ENCODE data around the gene CALML4. TPM values are rescaled to one million over a fixed set of nuclear protein-coding genes. Genes with fewer than 3 reads are reported as not detected.

CALML4 gene
- total RNA-seq, 2 experiments from 2014 or later, result 28.7 to 32.5 TPM

GRCh38 chr15:68208636-68209240 is 3.6 kb upstream of the CALML4 start:
- POLR2A ChIA-PET, result no interaction called here
- TF ChIP-seq CTCF (conservative IDR thresholded peaks at IDR 0.05; ENCODE audit: low read length) (no peak), EZH2phosphoT487 (IDR thresholded peaks at IDR 0.05; ENCODE audit: borderline replicate concordance, low read depth, low read length) (no peak)
- no peaks in the 10 kb centered on the region for H4K20me1 ChIP-seq (ENCODE audit: insufficient read depth, low read length)
- no TSS peak for BruUV-seq (replicated peaks)
- intact Hi-C loops (cut with micrococcal nuclease; ENCODE audit: unreplicated experiment), result loop anchor here (1.0 to 2.0 kb wide), 2 partner anchors 18 to 20 kb away; no protein-coding TSS in a partner anchor
- H3K4me2 ChIP-seq (ENCODE audit: low read length), result peak overlapping the region; percentile 73
- peaks cover 21% of the 10 kb centered on the region; the same call in 1 of the 2 replicates for H3K79me2 ChIP-seq (ENCODE audit: insufficient read depth, low read depth, low read length)
- no peaks in the 10 kb centered on the region for H3K9me3 ChIP-seq (ENCODE audit: low read length)
- H3K36me3 ChIP-seq (ENCODE audit: insufficient read depth, low read length), result peaks cover 62% of the 10 kb centered on the region
- peak; percentile 69 for DNase-seq (ENCODE audit: low spot score)
- H3K27ac ChIP-seq (ENCODE audit: low read depth, low read length, poor library complexity, severe bottlenecking), result peak overlapping the region; percentile 85
- no peak overlapping the region for H2AFZ ChIP-seq (ENCODE audit: low read length)
- H3K4me3 ChIP-seq (ENCODE audit: low read depth, low read length, poor library complexity, severe bottlenecking), result peak overlapping the region; percentile 49
- H3K9me2 ChIP-seq (ENCODE audit: insufficient read depth, low read length), result no peaks in the 10 kb centered on the region
- CTCF ChIA-PET (ENCODE audit: unreplicated experiment), result no interaction called here
- peaks cover 65% of the 10 kb centered on the region for H3K4me1 ChIP-seq (ENCODE audit: insufficient read depth, low read length, poor library complexity, severe bottlenecking)

GRCh38 chr15:68208136-68208535 is 3.0 kb upstream of the CALML4 start:
- Histone ChIP-seq H3K4me1 (ENCODE audit: insufficient read depth, low read length, poor library complexity, severe bottlenecking) (peaks cover 65% of the 10 kb centered on the region), H2AFZ (ENCODE audit: low read length) (no peak overlapping the region), H3K4me2 (ENCODE audit: low read length) (peak overlapping the region; percentile 73), H3K79me2 (ENCODE audit: insufficient read depth, low read depth, low read length) (peaks cover 21% of the 10 kb centered on the region; the same call in 1 of the 2 replicates), H3K27ac (ENCODE audit: low read depth, low read length, poor library complexity, severe bottlenecking) (peak overlapping the region; percentile 85), H4K20me1 (ENCODE audit: insufficient read depth, low read length) (no peaks in the 10 kb centered on the region), H3K4me3 (ENCODE audit: low read depth, low read length, poor library complexity, severe bottlenecking) (peak overlapping the region; percentile 49), H3K36me3 (ENCODE audit: insufficient read depth, low read length) (peaks cover 64% of the 10 kb centered on the region), H3K9me3 (ENCODE audit: low read length) (no peaks in the 10 kb centered on the region), H3K9me2 (ENCODE audit: insufficient read depth, low read length) (no peaks in the 10 kb centered on the region)
- DNase-seq (ENCODE audit: low spot score), result no peak
- TF ChIP-seq CTCF (conservative IDR thresholded peaks at IDR 0.05; ENCODE audit: low read length) (no peak), EZH2phosphoT487 (IDR thresholded peaks at IDR 0.05; ENCODE audit: borderline replicate concordance, low read depth, low read length) (no peak)
- intact Hi-C loops (cut with micrococcal nuclease; ENCODE audit: unreplicated experiment), result loop anchor here (2.0 kb wide), 1 partner anchor 17 kb away; no protein-coding TSS in a partner anchor
- BruUV-seq (replicated peaks), result no TSS peak
- POLR2A ChIA-PET, result no interaction called here
- CTCF ChIA-PET (ENCODE audit: unreplicated experiment), result no interaction called here

Data from OCI-LY7 (cell line).